SU-DHL-6 (cell line): ENCODE results near the gene GSC.

Source experiments
- EZH2phosphoT487 ChIP-seq: fragments of 200-600 bp; sonication (generic), shearing (Covaris generic); conservative IDR thresholded peaks from 2 replicates; pipeline ENCODE4 v1.6.1; 2018; ENCODE audit warnings: mild to moderate bottlenecking, antibody characterized with exemption, low read length, moderate library complexity, mixed read lengths
- TF ChIP-seq, protein P1 (sequence below): fragments of 200-600 bp; sonication (generic); IDR thresholded peaks from one replicate; pipeline ENCODE4 v1.5.1; 2017; ENCODE audit warnings: antibody characterized with exemption, mild to moderate bottlenecking, low read length, moderate library complexity; ENCODE audit not compliant: insufficient read depth, poor library complexity, severe bottlenecking

DNA sequence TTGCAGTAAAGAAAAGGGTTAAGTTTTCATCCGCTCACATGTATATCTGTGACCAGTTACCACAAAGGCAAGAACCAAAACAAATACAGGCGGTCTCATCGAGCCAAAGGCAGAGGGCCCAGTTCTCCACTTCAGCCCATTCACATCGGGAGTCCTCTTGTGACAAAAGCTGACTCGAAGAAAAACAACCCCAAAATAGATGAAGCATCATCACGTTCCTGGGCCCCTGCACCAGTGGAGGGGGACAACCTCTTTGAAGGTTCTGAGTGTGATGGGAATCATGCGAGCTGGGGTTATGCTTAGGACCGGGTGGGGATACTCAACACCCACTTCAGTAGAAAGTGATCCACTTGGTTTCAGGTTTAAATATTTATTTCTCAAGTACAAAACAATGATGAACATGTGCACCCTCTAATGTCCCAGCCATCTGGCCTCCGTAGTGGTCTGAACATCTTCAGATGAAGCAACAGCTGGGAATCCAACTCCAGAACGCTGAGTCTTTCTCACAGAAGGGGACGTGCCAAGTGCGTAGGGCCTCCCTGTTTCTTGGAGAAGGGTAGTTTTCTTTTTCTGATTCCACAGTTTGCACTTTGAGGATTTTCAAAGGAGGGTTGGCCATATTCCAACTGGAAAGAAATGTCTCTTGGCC, 8.4 kb downstream of the GSC start:
- TF ChIP-seq, protein P1, sequence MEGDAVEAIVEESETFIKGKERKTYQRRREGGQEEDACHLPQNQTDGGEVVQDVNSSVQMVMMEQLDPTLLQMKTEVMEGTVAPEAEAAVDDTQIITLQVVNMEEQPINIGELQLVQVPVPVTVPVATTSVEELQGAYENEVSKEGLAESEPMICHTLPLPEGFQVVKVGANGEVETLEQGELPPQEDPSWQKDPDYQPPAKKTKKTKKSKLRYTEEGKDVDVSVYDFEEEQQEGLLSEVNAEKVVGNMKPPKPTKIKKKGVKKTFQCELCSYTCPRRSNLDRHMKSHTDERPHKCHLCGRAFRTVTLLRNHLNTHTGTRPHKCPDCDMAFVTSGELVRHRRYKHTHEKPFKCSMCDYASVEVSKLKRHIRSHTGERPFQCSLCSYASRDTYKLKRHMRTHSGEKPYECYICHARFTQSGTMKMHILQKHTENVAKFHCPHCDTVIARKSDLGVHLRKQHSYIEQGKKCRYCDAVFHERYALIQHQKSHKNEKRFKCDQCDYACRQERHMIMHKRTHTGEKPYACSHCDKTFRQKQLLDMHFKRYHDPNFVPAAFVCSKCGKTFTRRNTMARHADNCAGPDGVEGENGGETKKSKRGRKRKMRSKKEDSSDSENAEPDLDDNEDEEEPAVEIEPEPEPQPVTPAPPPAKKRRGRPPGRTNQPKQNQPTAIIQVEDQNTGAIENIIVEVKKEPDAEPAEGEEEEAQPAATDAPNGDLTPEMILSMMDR: no peak
- no peak for TF ChIP-seq EZH2phosphoT487
